AG09319 (cell line): ENCODE measurements around the gene MYO9B.

Experiments used
- DNase-seq: peaks from one replicate; pipeline ENCODE4 v3.0.0-alpha.2; 2010; ENCODE audit warnings: low read depth; ENCODE audit errors: extremely low read depth
- TF ChIP-seq, protein P1 (sequence below): IDR thresholded peaks from 2 replicates; pipeline ENCODE4 v1.5.1; 2011; ENCODE audit warnings: low read depth, mild to moderate bottlenecking, inconsistent platforms, low read length, moderate library complexity

The MYO9B gene

DNA sequence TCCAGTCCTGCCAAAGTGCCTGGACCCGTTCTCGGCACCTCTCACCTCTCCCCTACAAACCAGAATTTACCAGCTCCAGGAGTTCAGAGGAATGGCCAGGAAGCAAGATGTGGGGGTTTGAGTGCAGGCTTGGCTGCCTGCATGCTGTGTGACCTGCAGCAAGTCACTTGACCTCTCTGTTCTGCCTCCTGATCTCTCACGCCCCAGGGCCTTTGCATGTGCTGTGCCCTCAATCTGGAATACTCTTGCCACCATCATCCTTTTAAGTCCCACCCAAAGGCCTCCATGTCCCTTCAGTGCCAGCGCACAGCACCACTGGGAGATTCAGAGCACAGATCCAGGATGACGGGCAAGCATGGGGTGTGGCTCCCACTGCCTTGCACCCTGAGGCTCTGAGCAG is 43.4 kb downstream of the MYO9B start:
- TF ChIP-seq, protein P1, sequence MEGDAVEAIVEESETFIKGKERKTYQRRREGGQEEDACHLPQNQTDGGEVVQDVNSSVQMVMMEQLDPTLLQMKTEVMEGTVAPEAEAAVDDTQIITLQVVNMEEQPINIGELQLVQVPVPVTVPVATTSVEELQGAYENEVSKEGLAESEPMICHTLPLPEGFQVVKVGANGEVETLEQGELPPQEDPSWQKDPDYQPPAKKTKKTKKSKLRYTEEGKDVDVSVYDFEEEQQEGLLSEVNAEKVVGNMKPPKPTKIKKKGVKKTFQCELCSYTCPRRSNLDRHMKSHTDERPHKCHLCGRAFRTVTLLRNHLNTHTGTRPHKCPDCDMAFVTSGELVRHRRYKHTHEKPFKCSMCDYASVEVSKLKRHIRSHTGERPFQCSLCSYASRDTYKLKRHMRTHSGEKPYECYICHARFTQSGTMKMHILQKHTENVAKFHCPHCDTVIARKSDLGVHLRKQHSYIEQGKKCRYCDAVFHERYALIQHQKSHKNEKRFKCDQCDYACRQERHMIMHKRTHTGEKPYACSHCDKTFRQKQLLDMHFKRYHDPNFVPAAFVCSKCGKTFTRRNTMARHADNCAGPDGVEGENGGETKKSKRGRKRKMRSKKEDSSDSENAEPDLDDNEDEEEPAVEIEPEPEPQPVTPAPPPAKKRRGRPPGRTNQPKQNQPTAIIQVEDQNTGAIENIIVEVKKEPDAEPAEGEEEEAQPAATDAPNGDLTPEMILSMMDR: no peak
- no peak for DNase-seq

DNA sequence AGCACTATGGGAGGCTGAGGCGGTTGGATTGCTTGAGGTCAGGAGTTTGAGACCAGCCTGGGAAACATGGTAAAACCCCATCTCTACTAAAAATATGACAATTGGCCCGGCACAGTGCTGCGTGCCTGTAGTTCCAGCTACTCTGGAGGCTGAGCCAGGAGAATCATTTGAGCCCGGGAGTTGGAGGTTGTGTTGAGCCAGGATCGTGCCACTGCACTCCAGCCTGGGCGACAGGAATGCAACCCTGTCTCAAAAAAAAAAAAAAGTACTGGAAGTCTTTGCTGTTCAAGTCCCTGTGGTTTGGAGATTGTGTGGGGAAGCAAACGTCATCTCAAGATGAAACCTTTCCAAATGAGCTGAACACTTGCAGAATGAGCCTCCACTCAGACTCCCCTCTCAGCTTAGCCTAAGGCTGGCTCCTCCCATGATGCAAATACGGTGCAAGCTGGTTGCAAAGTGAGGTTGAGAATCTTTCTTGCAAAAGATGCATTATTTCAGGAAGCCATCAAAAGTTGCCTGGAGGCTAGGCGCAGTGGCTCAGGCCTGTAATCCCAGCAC is 46.2 kb downstream of the MYO9B start:
- DNase-seq: peak; percentile 40
- TF ChIP-seq, protein P1: no peak

DNA sequence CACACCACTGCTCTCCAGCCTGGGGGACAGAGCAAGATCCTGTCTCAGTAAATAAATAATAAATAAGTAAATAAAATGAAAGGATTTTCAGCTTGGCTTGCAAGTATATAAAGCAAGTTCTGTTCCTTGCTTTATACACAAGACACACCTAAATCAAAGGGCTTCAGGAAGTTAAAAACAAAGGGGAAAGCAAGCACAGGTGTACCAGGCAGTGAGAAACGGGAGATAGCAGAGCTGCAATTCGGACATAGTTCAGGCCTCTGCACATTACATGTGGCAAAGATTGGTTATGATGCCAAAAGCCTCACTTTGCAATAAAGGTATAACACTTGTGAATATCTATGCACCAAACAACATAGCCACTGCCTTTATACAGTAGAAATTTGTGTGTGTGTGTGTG is 47.5 kb downstream of the MYO9B start:
- TF ChIP-seq, protein P1: no peak
- DNase-seq: no peak

DNA sequence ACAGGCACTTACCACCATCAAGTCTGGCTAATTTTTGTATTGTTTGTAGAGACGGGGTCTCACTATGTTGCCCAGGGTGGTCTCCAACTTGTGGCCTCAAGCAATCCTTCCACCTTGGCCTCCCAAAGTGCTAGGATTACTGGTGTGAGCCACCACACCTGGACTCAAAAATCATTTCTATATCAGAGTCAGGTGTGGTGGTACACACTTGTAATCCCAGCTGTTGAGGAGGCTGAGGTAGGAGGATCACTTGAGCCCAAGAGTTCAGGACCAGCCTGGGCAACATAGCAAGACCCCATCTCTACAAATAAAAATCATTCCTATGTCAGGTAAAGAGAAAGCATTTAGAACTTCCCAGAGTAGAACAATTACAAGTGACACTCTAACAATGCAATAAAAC is 48.4 kb downstream of the MYO9B start:
- no peak for DNase-seq
- TF ChIP-seq, protein P1: no peak

DNA sequence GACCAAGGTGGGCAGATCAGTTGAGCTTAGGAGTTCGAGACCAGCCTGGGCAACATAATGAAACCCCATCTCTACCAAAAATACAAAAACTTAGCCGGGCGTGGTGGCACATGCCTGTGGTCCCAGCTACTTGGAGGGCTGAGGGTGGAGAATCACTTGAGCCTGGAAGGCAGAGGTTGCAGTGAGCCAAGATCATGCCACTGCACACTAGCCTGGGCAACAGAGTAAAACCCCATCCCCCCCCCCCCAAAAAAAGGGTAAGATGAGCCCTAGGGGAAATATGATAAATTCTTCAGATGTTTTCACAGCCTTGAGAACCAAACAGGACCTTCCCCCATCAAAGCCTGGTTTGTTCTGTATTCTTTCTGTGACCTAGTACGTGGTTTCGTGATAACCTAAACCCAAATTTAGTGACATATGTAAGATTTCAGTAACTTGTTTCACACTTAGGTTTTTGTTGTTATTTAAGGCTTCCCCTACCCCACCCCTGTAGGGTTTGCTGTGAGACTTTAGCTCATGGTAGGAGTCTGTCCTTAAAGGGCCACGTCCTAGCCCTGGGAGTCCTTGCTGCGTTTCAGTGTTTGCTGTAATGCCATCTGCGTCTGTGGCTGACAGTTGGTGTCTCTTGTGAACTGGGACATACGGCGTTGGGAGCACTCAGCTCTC is 49.6 kb downstream of the MYO9B start:
- TF ChIP-seq, protein P1: no peak
- DNase-seq: no peak

DNA sequence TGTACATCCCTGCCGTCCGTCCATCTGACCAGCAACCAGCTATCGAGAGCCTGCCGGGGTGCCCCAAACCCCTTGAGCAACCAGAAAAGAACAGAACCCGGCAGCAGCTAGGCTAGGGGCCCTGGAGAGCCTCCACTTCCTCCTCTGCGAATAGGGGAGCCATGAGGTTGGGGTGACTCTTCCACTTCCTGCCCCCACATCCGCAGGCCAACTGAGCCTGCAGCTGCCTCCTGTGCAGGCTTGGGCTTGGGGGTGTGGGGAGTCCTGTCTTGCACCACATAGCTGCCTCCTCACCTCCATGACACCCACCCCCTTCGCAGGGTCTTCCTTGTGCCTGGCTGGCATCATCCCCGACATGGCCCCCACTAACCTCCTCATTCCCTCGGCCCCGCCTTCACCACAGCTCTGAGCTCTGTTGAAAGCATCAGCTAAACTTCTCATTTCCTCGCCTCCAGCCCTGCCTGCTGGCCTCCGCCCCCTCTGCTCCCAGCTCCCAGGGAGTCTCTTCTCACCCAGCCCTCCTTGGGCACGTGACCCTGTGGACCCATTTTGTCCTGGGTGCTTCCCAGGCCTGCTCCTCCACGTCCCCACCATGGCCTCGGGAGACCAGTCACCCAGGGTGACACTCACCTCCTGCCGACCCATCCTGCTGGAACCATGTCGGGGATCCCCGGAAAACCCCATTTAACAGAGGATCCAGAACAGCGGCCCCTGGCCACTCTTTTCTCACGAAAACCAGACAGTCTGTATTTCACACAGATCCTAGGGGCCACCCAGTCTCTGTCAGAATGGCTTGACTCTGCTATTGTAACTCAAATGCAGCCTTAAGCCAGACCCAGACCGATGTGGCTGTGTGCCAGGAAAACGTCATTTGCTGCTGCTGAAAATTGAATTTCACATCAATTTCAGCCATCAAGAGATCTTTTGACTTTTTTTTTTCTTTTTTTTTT is 50.4 kb downstream of the MYO9B start:
- DNase-seq: no peak
- TF ChIP-seq, protein P1: no peak

DNA sequence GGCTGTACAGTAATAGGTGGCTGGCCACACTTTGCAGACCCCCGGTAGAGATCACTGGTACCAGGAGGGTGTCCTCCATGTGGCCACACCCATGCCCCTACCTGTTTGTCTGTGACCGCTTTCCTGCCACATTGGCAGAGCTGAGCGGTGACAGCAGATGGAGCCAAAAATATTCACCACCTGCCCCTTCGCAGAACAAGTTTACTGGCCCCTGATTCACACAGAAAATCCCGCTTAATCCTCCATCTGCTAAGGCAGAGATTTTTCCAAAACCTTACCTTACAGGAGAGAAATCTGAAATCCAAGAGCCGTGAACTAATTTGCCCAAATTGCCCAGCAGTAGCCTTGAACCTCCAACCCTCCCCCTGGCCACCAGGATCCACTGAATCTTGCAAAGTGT is 52.1 kb downstream of the MYO9B start:
- TF ChIP-seq, protein P1: no peak

More for the DNA sequence above, 52.1 kb downstream of the MYO9B start:
- no peak for DNase-seq
